Astrocyte (in vitro differentiated cells and primary cell): ENCODE results near the gene SRD5A1.

Source experiments
- EZH2 ChIP-seq: IDR thresholded peaks from 2 replicates; pipeline ENCODE4 v1.6.1; 2012; ENCODE audit warnings: mild to moderate bottlenecking, low read length, inconsistent platforms; ENCODE audit not compliant: insufficient read depth
- TF ChIP-seq, protein P1 (sequence below): IDR thresholded peaks from 2 replicates; pipeline ENCODE4 v1.5.1; 2011; ENCODE audit warnings: low read depth, mild to moderate bottlenecking, inconsistent platforms, low read length, moderate library complexity; ENCODE audit not compliant: insufficient read depth

DNA sequence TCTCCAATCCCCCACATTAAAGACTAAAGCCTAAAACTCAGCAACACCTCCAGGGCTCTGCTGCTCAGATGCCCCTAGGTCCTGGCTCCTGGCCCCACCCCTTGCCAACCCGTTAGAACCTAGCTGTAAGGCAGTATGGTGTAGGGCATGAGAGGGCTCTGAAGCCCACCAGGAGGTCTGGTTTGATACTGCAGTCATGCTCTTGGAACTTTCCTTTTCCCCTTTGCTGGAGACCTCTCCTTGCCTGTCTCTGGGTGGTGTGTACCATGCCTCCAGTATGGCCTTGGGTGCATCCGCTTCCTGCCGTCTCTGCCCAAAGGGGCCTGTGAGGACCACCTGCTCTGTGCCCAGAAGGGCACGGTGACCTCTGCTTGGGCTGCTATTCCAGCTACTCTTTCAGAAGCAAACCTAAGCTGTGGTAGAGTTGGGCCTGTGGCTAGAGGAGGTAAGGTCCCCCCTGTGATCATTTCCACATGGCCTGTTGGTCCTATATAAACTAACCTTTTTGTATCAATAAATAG lies 83.4 kb downstream of the SRD5A1 start:
- TF ChIP-seq, protein P1, sequence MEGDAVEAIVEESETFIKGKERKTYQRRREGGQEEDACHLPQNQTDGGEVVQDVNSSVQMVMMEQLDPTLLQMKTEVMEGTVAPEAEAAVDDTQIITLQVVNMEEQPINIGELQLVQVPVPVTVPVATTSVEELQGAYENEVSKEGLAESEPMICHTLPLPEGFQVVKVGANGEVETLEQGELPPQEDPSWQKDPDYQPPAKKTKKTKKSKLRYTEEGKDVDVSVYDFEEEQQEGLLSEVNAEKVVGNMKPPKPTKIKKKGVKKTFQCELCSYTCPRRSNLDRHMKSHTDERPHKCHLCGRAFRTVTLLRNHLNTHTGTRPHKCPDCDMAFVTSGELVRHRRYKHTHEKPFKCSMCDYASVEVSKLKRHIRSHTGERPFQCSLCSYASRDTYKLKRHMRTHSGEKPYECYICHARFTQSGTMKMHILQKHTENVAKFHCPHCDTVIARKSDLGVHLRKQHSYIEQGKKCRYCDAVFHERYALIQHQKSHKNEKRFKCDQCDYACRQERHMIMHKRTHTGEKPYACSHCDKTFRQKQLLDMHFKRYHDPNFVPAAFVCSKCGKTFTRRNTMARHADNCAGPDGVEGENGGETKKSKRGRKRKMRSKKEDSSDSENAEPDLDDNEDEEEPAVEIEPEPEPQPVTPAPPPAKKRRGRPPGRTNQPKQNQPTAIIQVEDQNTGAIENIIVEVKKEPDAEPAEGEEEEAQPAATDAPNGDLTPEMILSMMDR: no peak
- no peak for TF ChIP-seq EZH2
